Measurements from ENCODE around the gene OR4K5. TPM values are rescaled to one million over a fixed set of nuclear protein-coding genes. Genes with fewer than 3 reads are reported as not detected.

OR4K5 gene, protein sequence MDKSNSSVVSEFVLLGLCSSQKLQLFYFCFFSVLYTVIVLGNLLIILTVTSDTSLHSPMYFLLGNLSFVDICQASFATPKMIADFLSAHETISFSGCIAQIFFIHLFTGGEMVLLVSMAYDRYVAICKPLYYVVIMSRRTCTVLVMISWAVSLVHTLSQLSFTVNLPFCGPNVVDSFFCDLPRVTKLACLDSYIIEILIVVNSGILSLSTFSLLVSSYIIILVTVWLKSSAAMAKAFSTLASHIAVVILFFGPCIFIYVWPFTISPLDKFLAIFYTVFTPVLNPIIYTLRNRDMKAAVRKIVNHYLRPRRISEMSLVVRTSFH
- not detected in 2 replicates for total RNA-seq

DNA sequence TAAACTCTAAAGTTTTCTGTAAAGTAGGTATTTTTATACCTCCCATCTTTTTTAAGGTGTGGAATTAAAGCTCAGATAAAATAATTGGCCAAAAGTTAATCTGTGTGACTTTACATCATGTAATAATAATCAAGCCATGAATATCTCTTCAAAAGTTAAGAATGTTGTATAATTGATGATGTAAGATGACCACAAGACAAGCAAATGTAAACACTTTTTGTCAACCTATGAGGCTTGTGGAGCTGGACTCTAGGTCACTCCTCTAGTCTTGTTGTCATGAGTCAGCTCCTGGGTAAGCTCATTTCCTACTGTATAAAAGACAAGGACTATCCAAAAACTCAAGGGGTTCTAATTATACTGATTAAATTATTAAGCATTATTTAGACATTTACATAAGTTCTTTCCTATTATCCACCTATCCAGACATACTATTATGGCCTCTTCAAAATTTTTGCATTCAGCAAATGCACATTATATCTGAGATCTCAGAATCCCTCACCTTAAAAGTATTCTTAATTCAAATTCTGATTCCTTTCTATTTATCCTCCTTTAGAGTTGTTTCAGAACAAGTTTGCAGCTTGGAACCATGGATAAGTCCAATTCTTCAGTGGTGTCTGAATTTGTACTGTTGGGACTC, at the start of gene OR4K5:
Gene OR4K5, plus strand, starts transcription at position 587 of the 637 bp plus-strand sequence. Its CDS starts 0 bp downstream, at position 587.
- no peak within 1 kb of the TSS for H3K4me3 Mint-ChIP-seq
- ATAC-seq (ENCODE audit: low read depth) (no peak), DNase-seq (no peak)
- CTCF ChIA-PET: no interaction called here
- H3K4me1 Mint-ChIP-seq: no peaks in the 10 kb centered on the region
- H3K36me3 Mint-ChIP-seq (ENCODE audit: low read depth): no peaks in the 10 kb centered on the region
- H3K9me3 Mint-ChIP-seq: no peaks in the 10 kb centered on the region
- TF ChIP-seq CTCF (IDR thresholded peaks at IDR 0.05): no peak
- H3K27me3 Mint-ChIP-seq: no peaks in the 10 kb centered on the region
- POLR2A ChIA-PET: no interaction called here
- intact Hi-C loops (cut with micrococcal nuclease): no loop called here
- no peak within 1 kb of the TSS for H3K27ac Mint-ChIP-seq

DNA sequence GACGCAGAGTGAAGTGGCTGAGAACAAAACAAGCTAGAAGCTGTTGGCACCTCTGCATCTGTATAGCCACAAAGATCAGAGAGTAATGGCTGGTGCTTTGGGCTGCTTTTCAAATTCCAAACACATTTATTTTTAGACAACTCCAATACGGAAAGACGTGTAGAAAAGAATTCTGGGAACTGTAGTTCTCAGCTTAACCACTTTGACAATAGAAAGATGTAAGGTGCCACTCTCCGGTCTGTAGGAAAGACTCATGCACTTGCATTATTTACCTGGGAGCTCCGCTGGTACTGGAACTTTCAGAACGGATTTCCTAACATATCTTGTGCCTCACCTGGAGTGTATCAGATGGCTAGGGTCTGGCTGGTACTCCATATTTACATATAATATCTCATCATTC, 47.2 kb upstream of the OR4K5 start:
- H3K9me3 Mint-ChIP-seq: no peaks in the 10 kb centered on the region
- no peak overlapping the region for H3K27ac Mint-ChIP-seq
- no peaks in the 10 kb centered on the region for H3K36me3 Mint-ChIP-seq (ENCODE audit: low read depth)
- H3K4me1 Mint-ChIP-seq: no peaks in the 10 kb centered on the region
- no peak for TF ChIP-seq CTCF (IDR thresholded peaks at IDR 0.05)
- DNase-seq (no peak), ATAC-seq (ENCODE audit: low read depth) (no peak)
- no peak overlapping the region for H3K4me3 Mint-ChIP-seq
- ChIA-PET CTCF (no interaction called here), POLR2A (no interaction called here)
- H3K27me3 Mint-ChIP-seq: no peaks in the 10 kb centered on the region
- intact Hi-C loops (cut with micrococcal nuclease): no loop called here

DNA sequence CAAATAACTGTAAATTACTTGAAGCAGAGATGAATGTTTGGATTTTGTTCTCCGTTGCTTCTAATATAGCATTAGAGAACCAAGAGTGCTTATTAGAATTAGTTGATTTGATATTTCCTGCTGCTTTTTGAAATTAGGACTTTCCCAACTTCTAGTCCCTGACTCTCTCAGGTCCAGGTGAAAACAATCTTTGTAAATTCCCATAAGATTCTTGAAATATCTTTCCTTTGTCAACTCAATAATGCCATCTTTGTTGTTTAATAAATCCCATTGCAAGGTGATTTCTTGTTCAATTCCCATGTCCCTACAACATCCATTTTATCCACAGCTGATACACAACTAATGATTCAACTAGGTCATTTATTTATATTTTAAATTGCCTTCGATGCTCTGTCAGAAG, 45.6 kb upstream of the OR4K5 start, which contains the start of gene OR4K2:
Gene OR4K2, plus strand, starts transcription at position 301 of the 400 bp plus-strand sequence. CDS start 1,126 bp downstream, outside the sequence.
- no peak for DNase-seq
- no peak within 1 kb of the TSS for H3K27ac Mint-ChIP-seq
- no peaks in the 10 kb centered on the region for H3K27me3 Mint-ChIP-seq
- no peak for TF ChIP-seq CTCF (IDR thresholded peaks at IDR 0.05)
- ChIA-PET CTCF (no interaction called here), POLR2A (no interaction called here)
- no peak for ATAC-seq (ENCODE audit: low read depth)
- H3K4me1 Mint-ChIP-seq: no peaks in the 10 kb centered on the region
- no peaks in the 10 kb centered on the region for H3K36me3 Mint-ChIP-seq (ENCODE audit: low read depth)
- H3K9me3 Mint-ChIP-seq: peaks cover 1% of the 10 kb centered on the region
- intact Hi-C loops (cut with micrococcal nuclease): no loop called here
- H3K4me3 Mint-ChIP-seq: no peak within 1 kb of the TSS

DNA sequence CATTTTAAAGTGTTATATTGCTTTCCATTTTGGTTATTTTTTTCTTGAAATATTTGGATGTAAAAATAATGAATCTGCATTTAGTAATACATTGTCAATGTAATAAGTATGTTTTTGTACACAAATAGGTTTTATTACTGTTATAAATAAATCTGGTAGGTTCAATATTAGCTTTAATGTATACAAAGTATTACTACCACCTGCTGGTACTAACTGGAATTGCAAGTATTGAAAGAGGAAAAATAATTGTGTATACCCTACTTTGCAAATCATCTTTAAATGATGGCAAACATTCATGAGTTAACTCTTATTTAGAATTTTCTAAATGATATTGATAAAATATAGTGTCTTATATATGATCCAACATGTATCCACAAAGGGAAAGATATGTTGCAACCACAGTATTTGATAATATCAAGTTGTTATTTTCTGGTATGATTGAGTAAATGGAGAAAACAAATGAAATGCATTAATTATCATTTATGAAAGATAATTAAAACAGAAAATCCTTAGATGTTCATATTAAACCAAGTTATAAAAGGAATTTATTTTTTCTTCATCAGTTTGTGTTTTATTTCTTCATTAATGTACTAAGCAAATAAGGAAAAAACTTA, 42.3 kb upstream of the OR4K5 start:
- H3K4me1 Mint-ChIP-seq: no peaks in the 10 kb centered on the region
- no peaks in the 10 kb centered on the region for H3K27me3 Mint-ChIP-seq
- intact Hi-C loops (cut with micrococcal nuclease): no loop called here
- ATAC-seq (ENCODE audit: low read depth) (no peak), DNase-seq (no peak)
- ChIA-PET POLR2A (no interaction called here), CTCF (no interaction called here)
- TF ChIP-seq CTCF (IDR thresholded peaks at IDR 0.05): no peak
- no peak overlapping the region for H3K4me3 Mint-ChIP-seq
- no peaks in the 10 kb centered on the region for H3K36me3 Mint-ChIP-seq (ENCODE audit: low read depth)
- H3K27ac Mint-ChIP-seq: no peak overlapping the region
- H3K9me3 Mint-ChIP-seq: peaks cover 1% of the 10 kb centered on the region

DNA sequence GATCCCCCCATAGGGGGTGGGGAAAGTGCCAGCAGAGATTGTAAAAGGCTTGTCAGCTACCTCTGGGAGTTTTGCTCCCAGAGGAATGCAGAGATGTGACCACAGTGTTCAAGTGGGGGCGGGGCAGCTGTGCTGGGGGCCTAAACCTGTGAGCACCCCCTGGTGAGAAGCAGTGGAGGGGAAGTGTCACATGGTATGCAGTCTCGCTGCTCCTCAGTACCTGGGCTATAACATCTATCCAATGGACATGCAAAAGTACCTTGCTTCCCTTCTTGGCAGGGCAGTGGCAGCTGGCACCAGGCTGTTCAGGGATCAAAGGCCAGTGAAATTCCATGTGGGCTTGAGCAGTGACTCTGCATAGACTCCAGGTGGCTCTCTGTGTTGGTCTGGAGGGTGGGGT, 25.1 kb upstream of the OR4K5 start:
- DNase-seq (no peak), ATAC-seq (ENCODE audit: low read depth) (no peak)
- Mint-ChIP-seq H3K36me3 (ENCODE audit: low read depth) (no peaks in the 10 kb centered on the region), H3K4me3 (no peak overlapping the region), H3K27me3 (no peaks in the 10 kb centered on the region), H3K27ac (no peak overlapping the region), H3K4me1 (no peaks in the 10 kb centered on the region), H3K9me3 (peaks cover 21% of the 10 kb centered on the region)
- intact Hi-C loops (cut with micrococcal nuclease): no loop called here
- no peak for TF ChIP-seq CTCF (IDR thresholded peaks at IDR 0.05)
- CTCF ChIA-PET: no interaction called here
- POLR2A ChIA-PET: no interaction called here

All from activated B cell treated with CpG ODN at 0.5 μM for 24 hours (primary cell).